ENCODE results near the gene CYP4A22. TPM values are rescaled to one million over a fixed set of nuclear protein-coding genes. Genes with fewer than 3 reads are reported as not detected.
"Not testable (repeated sequence)": the region's sequence is repeated elsewhere in the genome, so short reads cannot be mapped to it uniquely, and the experiment has no call there.

CYP4A22 gene
- total RNA-seq, 3 donors from 2014 or later (not counting 1 experiment from before 2014, with no cell fraction given), result not detected

DNA sequence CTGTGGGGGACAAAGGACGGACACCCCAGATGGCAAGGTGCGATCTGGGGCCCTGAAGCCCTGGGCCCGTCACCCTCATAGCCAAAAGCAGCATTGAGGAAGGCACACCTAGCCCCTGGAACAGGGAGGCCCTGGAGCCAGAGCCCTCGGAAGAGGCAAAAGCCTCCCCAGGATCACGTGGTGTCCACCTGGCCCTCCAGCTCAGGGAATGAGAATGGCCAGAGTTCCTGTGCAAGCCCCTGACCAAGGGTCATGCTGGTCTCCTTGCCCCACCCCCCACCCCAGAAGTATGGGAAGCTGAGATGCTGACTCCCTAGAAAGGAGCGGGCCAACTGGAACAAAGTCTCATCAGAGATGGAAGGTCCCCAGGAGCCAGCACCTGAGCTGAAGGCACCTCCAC lies 53.6 kb downstream of the CYP4A22 start:
- TF ChIP-seq, protein P1, sequence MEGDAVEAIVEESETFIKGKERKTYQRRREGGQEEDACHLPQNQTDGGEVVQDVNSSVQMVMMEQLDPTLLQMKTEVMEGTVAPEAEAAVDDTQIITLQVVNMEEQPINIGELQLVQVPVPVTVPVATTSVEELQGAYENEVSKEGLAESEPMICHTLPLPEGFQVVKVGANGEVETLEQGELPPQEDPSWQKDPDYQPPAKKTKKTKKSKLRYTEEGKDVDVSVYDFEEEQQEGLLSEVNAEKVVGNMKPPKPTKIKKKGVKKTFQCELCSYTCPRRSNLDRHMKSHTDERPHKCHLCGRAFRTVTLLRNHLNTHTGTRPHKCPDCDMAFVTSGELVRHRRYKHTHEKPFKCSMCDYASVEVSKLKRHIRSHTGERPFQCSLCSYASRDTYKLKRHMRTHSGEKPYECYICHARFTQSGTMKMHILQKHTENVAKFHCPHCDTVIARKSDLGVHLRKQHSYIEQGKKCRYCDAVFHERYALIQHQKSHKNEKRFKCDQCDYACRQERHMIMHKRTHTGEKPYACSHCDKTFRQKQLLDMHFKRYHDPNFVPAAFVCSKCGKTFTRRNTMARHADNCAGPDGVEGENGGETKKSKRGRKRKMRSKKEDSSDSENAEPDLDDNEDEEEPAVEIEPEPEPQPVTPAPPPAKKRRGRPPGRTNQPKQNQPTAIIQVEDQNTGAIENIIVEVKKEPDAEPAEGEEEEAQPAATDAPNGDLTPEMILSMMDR (IDR thresholded peaks at IDR 0.05), result no peak
- DNase-seq, result peak in 1 of 2 donors; percentile 4
- H3K27ac ChIP-seq (ENCODE audit: low read length), result no peak overlapping the region

DNA sequence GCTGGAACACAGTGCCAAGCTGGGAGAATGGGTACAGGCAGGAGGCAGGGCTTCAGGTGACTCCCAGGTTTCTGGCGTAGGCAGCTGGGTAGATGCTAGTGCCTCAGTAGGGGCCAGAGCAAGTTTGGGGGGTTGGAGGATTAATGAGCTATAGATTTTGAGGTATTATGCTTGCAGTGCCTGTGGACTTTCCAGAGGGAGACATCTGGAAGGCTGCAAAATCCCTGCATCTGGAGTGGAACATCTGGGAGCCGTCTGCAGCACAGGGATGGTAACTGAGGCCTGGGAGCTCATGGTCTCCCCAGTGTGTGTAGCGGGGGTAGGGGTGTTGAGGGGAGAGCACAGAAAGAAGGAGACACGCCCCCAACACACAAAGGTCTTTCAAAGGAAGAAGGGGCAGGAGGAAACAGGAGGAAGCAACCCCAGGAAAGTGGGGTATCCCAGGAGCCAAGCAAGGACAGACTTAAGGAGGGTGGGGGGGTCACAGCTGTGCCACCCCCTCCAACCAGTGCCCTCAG lies 54.8 kb downstream of the CYP4A22 start:
- Mint-ChIP-seq H3K36me3 (no peaks in the 10 kb centered on the region), H3K9me3 (no peaks in the 10 kb centered on the region), H3K27me3 (ENCODE audit: low read depth in 2 of 2) (peaks cover 5 to 13% of the 10 kb centered on the region in 2 donors), H3K4me3 (no peak overlapping the region), H3K4me1 (peaks cover 5% of the 10 kb centered on the region in 2 donors), H3K27ac (no peak overlapping the region)
- TF ChIP-seq, protein P1 (IDR thresholded peaks at IDR 0.05), result no peak
- Histone ChIP-seq H3K36me3 (ENCODE audit: control insufficient read depth, insufficient read depth, low read length) (no peaks in the 10 kb centered on the region), H3K4me1 (ENCODE audit: control insufficient read depth, insufficient read depth, low read length) (peaks cover 4% of the 10 kb centered on the region), H3K27ac (ENCODE audit: low read length) (no peak overlapping the region), H3K4me3 (ENCODE audit: low read length) (no peak overlapping the region), H3K27me3 (ENCODE audit: control insufficient read depth, insufficient read depth, low read length) (no peaks in the 10 kb centered on the region), H3K9me3 (ENCODE audit: control insufficient read depth, insufficient read depth, low read length) (no peaks in the 10 kb centered on the region)
- DNase-seq, result peak in 1 of 2 donors; percentile 6
- WGBS (ENCODE audit: insufficient coverage), result 84% methylated on average over 4 of the region's 4 CpGs
- no peak for ATAC-seq
- intact Hi-C loops (cut with micrococcal nuclease), result loop anchor here (10.0 kb wide), 1 partner anchor 243 kb away; the partner anchor contains the start of gene FOXD2

More for the DNA sequence above, 53.6 kb downstream of the CYP4A22 start:
- no peak for ATAC-seq
- Histone ChIP-seq H3K9me3 (ENCODE audit: control insufficient read depth, insufficient read depth, low read length) (no peaks in the 10 kb centered on the region), H3K27me3 (ENCODE audit: control insufficient read depth, insufficient read depth, low read length) (no peaks in the 10 kb centered on the region), H3K4me1 (ENCODE audit: control insufficient read depth, insufficient read depth, low read length) (peaks cover 4% of the 10 kb centered on the region), H3K4me3 (ENCODE audit: low read length) (no peak overlapping the region), H3K36me3 (ENCODE audit: control insufficient read depth, insufficient read depth, low read length) (no peaks in the 10 kb centered on the region)
- Mint-ChIP-seq H3K4me1 (peaks cover 5% of the 10 kb centered on the region in 2 donors), H3K36me3 (no peaks in the 10 kb centered on the region), H3K9me3 (no peaks in the 10 kb centered on the region), H3K27ac (no peak overlapping the region), H3K27me3 (ENCODE audit: low read depth in 2 of 2) (peaks cover 5 to 13% of the 10 kb centered on the region in 2 donors), H3K4me3 (no peak overlapping the region)
- intact Hi-C loops (cut with micrococcal nuclease), result loop anchor here (10.0 kb wide), 1 partner anchor 244 kb away; the partner anchor contains the start of gene FOXD2
- WGBS (ENCODE audit: insufficient coverage), result 91% methylated on average over 6 of the region's 6 CpGs

DNA sequence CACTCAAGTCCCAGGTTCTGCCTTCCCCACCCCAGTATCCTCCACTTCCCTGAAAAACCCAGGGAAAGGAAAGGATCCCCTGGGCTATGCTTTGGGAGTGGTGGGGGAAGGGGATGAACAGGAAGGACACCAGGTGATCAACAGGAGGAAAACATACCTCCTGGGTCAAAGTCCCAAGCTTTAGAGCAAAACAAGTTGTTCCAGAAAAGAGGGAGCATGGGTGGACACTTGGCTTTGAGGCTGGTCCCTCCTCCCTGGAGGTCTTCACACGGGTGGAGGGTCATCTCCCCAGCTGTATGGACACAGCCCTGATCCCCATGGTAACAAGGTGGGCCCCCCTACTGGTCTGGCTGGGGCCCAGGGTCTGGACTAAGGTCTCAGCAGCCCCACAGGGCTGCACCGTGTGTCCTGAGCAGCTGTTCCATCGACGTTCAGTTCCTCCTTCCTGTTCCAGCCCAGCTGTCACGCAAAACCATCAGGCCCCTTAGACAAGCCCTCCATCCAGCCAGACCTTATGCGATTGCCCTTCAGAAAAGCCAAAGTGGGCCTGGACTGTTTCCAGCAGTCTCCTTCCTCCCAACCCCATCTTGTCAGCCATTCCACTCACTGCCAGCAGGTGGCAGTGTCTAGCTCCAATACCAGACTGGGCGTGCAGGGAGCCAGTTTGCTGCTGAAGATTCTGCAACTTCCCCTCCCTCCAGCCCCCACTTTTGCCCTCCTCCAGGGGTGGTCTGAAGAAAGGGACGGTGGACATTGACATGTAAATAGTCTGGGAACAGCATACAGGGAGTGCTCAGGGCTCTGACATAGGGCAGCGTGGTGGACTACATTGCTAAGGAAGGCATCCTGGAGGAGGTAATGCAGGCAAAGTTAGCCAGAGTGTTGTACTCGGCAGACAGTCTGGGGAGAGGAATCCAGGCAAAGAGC lies 55.5 kb downstream of the CYP4A22 start:
- intact Hi-C loops (cut with micrococcal nuclease), result loop anchor here (1.0 to 10.0 kb wide), 2 partner anchors 242 to 518 kb away; partner anchors contain the start of gene FOXD2
- no peak overlapping the region for H3K27ac ChIP-seq (ENCODE audit: low read length)
- DNase-seq (peak; percentile 57 to 80), ATAC-seq (peak; percentile 77 to 93 (median 86))
- H3K27me3 Mint-ChIP-seq (ENCODE audit: low read depth in 2 of 2), result peaks cover 7 to 13% of the 10 kb centered on the region in 2 donors
- H3K9me3 Mint-ChIP-seq, result no peaks in the 10 kb centered on the region
- no peaks in the 10 kb centered on the region for H3K36me3 Mint-ChIP-seq
- peaks cover 4% of the 10 kb centered on the region for H3K4me1 ChIP-seq (ENCODE audit: control insufficient read depth, insufficient read depth, low read length)
- no peaks in the 10 kb centered on the region for H3K36me3 ChIP-seq (ENCODE audit: control insufficient read depth, insufficient read depth, low read length)
- TF ChIP-seq, protein P1 (IDR thresholded peaks at IDR 0.05), result peak; percentile 89
- no peak overlapping the region for H3K27ac Mint-ChIP-seq
- H3K4me1 Mint-ChIP-seq, result peaks cover 5% of the 10 kb centered on the region in 2 donors
- H3K27me3 ChIP-seq (ENCODE audit: control insufficient read depth, insufficient read depth, low read length), result no peaks in the 10 kb centered on the region
- H3K9me3 ChIP-seq (ENCODE audit: control insufficient read depth, insufficient read depth, low read length), result no peaks in the 10 kb centered on the region
- no peak overlapping the region for H3K4me3 ChIP-seq (ENCODE audit: low read length)
- 17% methylated on average over 10 of the region's 10 CpGs for WGBS (ENCODE audit: insufficient coverage)
- H3K4me3 Mint-ChIP-seq, result no peak overlapping the region

DNA sequence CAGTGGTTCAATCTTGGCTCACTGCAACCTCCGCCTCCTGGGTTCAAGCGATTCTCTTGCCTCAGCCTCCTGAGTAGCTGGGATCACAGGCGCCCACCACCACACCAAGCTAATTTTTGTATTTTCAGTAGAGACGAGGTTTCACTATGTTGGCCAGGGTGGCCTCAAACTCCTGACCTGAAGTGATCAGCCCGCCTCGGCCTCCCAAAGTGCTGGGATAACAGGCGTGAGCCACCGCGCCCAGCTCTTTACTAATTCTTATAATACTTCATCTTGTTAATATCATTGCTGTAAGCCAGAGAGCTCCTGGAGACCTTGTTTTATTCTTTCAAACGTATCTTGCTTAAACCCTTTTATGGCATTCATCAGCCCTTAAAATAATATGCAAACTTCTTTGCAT lies 56.3 kb downstream of the CYP4A22 start:
- not testable (repeated sequence) for H3K9me3 Mint-ChIP-seq; H3K4me3 Mint-ChIP-seq; H3K4me1 Mint-ChIP-seq; H3K27ac Mint-ChIP-seq; H3K4me1 ChIP-seq (ENCODE audit: control insufficient read depth, insufficient read depth, low read length); H3K4me3 ChIP-seq (ENCODE audit: low read length); ATAC-seq; H3K36me3 ChIP-seq (ENCODE audit: control insufficient read depth, insufficient read depth, low read length); H3K9me3 ChIP-seq (ENCODE audit: control insufficient read depth, insufficient read depth, low read length); H3K36me3 Mint-ChIP-seq; H3K27me3 ChIP-seq (ENCODE audit: control insufficient read depth, insufficient read depth, low read length); H3K27ac ChIP-seq (ENCODE audit: low read length)
- peaks cover 15 to 19% of the 10 kb centered on the region in 2 donors for H3K27me3 Mint-ChIP-seq (ENCODE audit: low read depth in 2 of 2)
- intact Hi-C loops (cut with micrococcal nuclease), result loop anchor here (1.0 to 10.0 kb wide), 2 partner anchors 241 to 517 kb away; partner anchors contain the start of gene FOXD2
- WGBS (ENCODE audit: insufficient coverage), result 92% methylated on average over 10 of the region's 10 CpGs
- DNase-seq, result peak in 1 of 2 donors; percentile 10
